Astrocyte (in vitro differentiated cells and primary cell): ENCODE measurements around the gene GPR26. TPM values are rescaled to one million over a fixed set of nuclear protein-coding genes. Genes with fewer than 3 reads are reported as not detected.
"Not testable (repeated sequence)": the region's sequence is repeated elsewhere in the genome, so short reads cannot be mapped to it uniquely, and the experiment has no call there.

Experiments used
- DNase-seq: peaks from one replicate; pipeline ENCODE4 v3.0.0-alpha.2; 2010; ENCODE audit warnings: low read depth
- FAIRE-seq: peaks from 2 replicates; lab custom pipeline; 2011; peaks lifted over from hg19 to GRCh38; lab: Jason Lieb, UNC
- H2AFZ ChIP-seq: 2 replicates; pipeline ENCODE4 v1.6.0; 2012; ENCODE audit warnings: low read depth, low read length, inconsistent platforms
- H3K27ac ChIP-seq: 2 replicates; pipeline ENCODE4 v1.5.1; 2011; ENCODE audit warnings: low read depth, low read length, inconsistent platforms
- H3K27me3 ChIP-seq: 2 replicates; pipeline ENCODE4 v1.6.0; 2011; ENCODE audit warnings: low read length, inconsistent platforms; ENCODE audit not compliant: insufficient read depth
- H3K36me3 ChIP-seq: 2 replicates; pipeline ENCODE4 v1.5.1; 2011; ENCODE audit warnings: low read length, inconsistent platforms; ENCODE audit not compliant: insufficient read depth
- H3K4me1 ChIP-seq: 2 replicates; pipeline ENCODE4 v1.5.1; 2011; ENCODE audit warnings: low read length, inconsistent platforms; ENCODE audit not compliant: insufficient read depth
- H3K4me2 ChIP-seq: 2 replicates; pipeline ENCODE4 v1.6.0; 2012; ENCODE audit warnings: low read length, inconsistent platforms
- H3K4me3 ChIP-seq: 2 replicates; pipeline ENCODE4 v1.5.1; 2011; ENCODE audit warnings: low read depth, mild to moderate bottlenecking, low read length, inconsistent platforms; ENCODE audit not compliant: insufficient read depth
- H3K79me2 ChIP-seq: 2 replicates; pipeline ENCODE4 v1.6.0; 2012; ENCODE audit warnings: mild to moderate bottlenecking, low read length, inconsistent platforms; ENCODE audit not compliant: insufficient read depth
- H3K9ac ChIP-seq: 2 replicates; pipeline ENCODE4 v1.6.0; 2012; ENCODE audit warnings: mild to moderate bottlenecking, low read length, inconsistent platforms
- H3K9me3 ChIP-seq: 2 replicates; pipeline ENCODE4 v1.5.1; 2012; ENCODE audit warnings: low read depth, mild to moderate bottlenecking, low read length, inconsistent platforms; ENCODE audit not compliant: insufficient read depth
- H4K20me1 ChIP-seq: 2 replicates; pipeline ENCODE4 v1.6.0; 2012; ENCODE audit warnings: low read length, inconsistent platforms; ENCODE audit not compliant: insufficient read depth
- H3K27ac Mint-ChIP-seq: one replicate; pipeline ENCODE4 v1.8.0; 2021; ENCODE audit warnings: mild to moderate bottlenecking, mixed read lengths; ENCODE audit not compliant: unreplicated experiment
- H3K27me3 Mint-ChIP-seq: one replicate; pipeline ENCODE4 v1.8.0; 2021; ENCODE audit warnings: low read depth, mixed read lengths; ENCODE audit not compliant: unreplicated experiment
- H3K36me3 Mint-ChIP-seq: one replicate; pipeline ENCODE4 v1.8.0; 2021; ENCODE audit warnings: low read depth, mixed read lengths; ENCODE audit not compliant: unreplicated experiment
- H3K4me1 Mint-ChIP-seq: one replicate; pipeline ENCODE4 v1.8.0; 2021; ENCODE audit warnings: low read depth, mixed read lengths; ENCODE audit not compliant: unreplicated experiment
- H3K4me3 Mint-ChIP-seq: one replicate; pipeline ENCODE4 v1.8.0; 2021; ENCODE audit warnings: mild to moderate bottlenecking, moderate library complexity, mixed read lengths; ENCODE audit not compliant: unreplicated experiment
- H3K9me3 Mint-ChIP-seq: one replicate; pipeline ENCODE4 v1.8.0; 2021; ENCODE audit warnings: mild to moderate bottlenecking, mixed read lengths; ENCODE audit not compliant: unreplicated experiment
- EZH2 ChIP-seq: IDR thresholded peaks from 2 replicates; pipeline ENCODE4 v1.6.1; 2012; ENCODE audit warnings: mild to moderate bottlenecking, low read length, inconsistent platforms; ENCODE audit not compliant: insufficient read depth
- total RNA-seq: library from RNA; stranded (reverse); gene quantifications from 2 replicates; pipeline ENCODE4 v1.2.1, GENCODE V29; 2021
- TF ChIP-seq, protein P1 (sequence below): IDR thresholded peaks from 2 replicates; pipeline ENCODE4 v1.5.1; 2011; ENCODE audit warnings: low read depth, mild to moderate bottlenecking, inconsistent platforms, low read length, moderate library complexity; ENCODE audit not compliant: insufficient read depth

GPR26 gene
- total RNA-seq, 1 donor from 2014 or later = 0.09 TPM

GRCh38 chr10:123726381-123726780, 60.2 kb downstream of the GPR26 start:
- H3K9ac ChIP-seq = no peak overlapping the region
- DNase-seq (no peak), FAIRE-seq (no peak)
- peaks cover 4% of the 10 kb centered on the region for H3K9me3 ChIP-seq
- no peak overlapping the region for H3K27ac Mint-ChIP-seq
- H3K4me2 ChIP-seq = no peak overlapping the region
- no peak overlapping the region for H2AFZ ChIP-seq
- peaks cover 54% of the 10 kb centered on the region for H3K27me3 Mint-ChIP-seq
- H4K20me1 ChIP-seq = no peaks in the 10 kb centered on the region
- no peaks in the 10 kb centered on the region for H3K4me1 Mint-ChIP-seq
- H3K27me3 ChIP-seq = no peaks in the 10 kb centered on the region
- H3K79me2 ChIP-seq = no peaks in the 10 kb centered on the region
- peaks cover 9% of the 10 kb centered on the region for H3K9me3 Mint-ChIP-seq
- no peaks in the 10 kb centered on the region for H3K36me3 ChIP-seq
- TF ChIP-seq, protein P1, sequence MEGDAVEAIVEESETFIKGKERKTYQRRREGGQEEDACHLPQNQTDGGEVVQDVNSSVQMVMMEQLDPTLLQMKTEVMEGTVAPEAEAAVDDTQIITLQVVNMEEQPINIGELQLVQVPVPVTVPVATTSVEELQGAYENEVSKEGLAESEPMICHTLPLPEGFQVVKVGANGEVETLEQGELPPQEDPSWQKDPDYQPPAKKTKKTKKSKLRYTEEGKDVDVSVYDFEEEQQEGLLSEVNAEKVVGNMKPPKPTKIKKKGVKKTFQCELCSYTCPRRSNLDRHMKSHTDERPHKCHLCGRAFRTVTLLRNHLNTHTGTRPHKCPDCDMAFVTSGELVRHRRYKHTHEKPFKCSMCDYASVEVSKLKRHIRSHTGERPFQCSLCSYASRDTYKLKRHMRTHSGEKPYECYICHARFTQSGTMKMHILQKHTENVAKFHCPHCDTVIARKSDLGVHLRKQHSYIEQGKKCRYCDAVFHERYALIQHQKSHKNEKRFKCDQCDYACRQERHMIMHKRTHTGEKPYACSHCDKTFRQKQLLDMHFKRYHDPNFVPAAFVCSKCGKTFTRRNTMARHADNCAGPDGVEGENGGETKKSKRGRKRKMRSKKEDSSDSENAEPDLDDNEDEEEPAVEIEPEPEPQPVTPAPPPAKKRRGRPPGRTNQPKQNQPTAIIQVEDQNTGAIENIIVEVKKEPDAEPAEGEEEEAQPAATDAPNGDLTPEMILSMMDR = no peak
- TF ChIP-seq EZH2 = no peak
- peaks cover 1% of the 10 kb centered on the region for H3K36me3 Mint-ChIP-seq
- H3K4me3 Mint-ChIP-seq = no peak overlapping the region
- H3K4me3 ChIP-seq = no peak overlapping the region
- no peaks in the 10 kb centered on the region for H3K4me1 ChIP-seq
- no peak overlapping the region for H3K27ac ChIP-seq

DNA sequence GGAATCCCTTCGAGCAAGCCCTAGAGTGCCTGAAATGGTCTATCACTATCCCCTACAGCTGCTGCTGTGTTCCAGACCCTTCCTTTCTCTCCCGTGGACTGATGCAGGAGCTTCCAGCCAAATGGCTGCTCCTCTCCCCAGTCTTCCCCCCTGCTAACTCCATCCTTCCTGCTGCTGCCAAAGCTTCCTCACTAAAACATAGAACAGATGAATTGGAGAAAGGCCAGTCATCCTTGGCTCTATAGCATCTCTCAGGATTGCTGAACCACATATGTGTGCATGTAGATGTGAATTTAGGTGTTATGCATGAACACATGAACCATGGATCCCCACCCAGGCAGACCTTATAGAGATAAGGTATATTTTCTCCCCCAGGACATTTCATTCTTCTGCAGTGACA, 60.7 kb downstream of the GPR26 start:
- Histone ChIP-seq H3K9me3 (peaks cover 4% of the 10 kb centered on the region), H2AFZ (no peak overlapping the region), H3K4me2 (no peak overlapping the region), H4K20me1 (no peaks in the 10 kb centered on the region), H3K9ac (no peak overlapping the region), H3K79me2 (no peaks in the 10 kb centered on the region), H3K4me1 (no peaks in the 10 kb centered on the region), H3K36me3 (no peaks in the 10 kb centered on the region), H3K27me3 (no peaks in the 10 kb centered on the region), H3K27ac (no peak overlapping the region), H3K4me3 (no peak overlapping the region)
- Mint-ChIP-seq H3K27ac (no peak overlapping the region), H3K36me3 (peaks cover 1% of the 10 kb centered on the region), H3K4me1 (no peaks in the 10 kb centered on the region), H3K9me3 (peaks cover 9% of the 10 kb centered on the region), H3K4me3 (no peak overlapping the region), H3K27me3 (peaks cover 50% of the 10 kb centered on the region)
- FAIRE-seq (no peak), DNase-seq (no peak)
- TF ChIP-seq, protein P1 = no peak
- TF ChIP-seq EZH2 = no peak

- no peak overlapping the region for H3K4me3 Mint-ChIP-seq
- Histone ChIP-seq H3K9me3 (peaks cover 4% of the 10 kb centered on the region), H3K4me1 (no peaks in the 10 kb centered on the region), H3K79me2 (no peaks in the 10 kb centered on the region), H3K9ac (no peak overlapping the region), H2AFZ (no peak overlapping the region), H3K4me3 (no peak overlapping the region), H3K36me3 (no peaks in the 10 kb centered on the region), H3K27ac (no peak overlapping the region), H3K27me3 (no peaks in the 10 kb centered on the region), H4K20me1 (no peaks in the 10 kb centered on the region), H3K4me2 (no peak overlapping the region)
- peaks cover 1% of the 10 kb centered on the region for H3K36me3 Mint-ChIP-seq
- no peaks in the 10 kb centered on the region for H3K4me1 Mint-ChIP-seq
- H3K9me3 Mint-ChIP-seq = peaks cover 9% of the 10 kb centered on the region
- H3K27ac Mint-ChIP-seq = no peak overlapping the region
- FAIRE-seq (no peak), DNase-seq (no peak)
- peaks cover 25% of the 10 kb centered on the region for H3K27me3 Mint-ChIP-seq
- TF ChIP-seq EZH2 = no peak
- TF ChIP-seq, protein P1 = no peak
Observed at GRCh38 chr10:123729523-123729922, 63.4 kb downstream of the GPR26 start.

DNA sequence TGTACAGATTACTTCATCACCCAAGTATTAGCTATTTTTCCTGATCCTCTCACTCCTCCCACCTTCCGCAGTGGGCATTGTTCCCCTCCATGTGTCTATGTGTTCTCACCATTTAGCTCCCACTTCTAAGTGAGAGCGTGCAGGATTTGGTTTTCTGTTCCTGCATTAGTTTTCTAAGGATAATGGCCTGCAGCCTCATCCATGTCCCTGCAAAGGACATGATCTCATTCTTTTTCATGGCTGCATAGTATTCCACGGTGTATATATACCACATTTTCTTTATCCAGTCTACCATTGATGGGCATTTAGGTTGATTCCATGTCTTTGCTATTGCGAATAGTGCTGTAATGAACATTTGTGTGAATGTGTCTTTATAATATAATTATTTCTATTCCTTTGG, 70.8 kb downstream of the GPR26 start:
- H4K20me1 ChIP-seq, H3K4me3 Mint-ChIP-seq, H3K4me3 ChIP-seq, H3K9ac ChIP-seq, H3K27ac Mint-ChIP-seq, H3K36me3 ChIP-seq, H3K9me3 Mint-ChIP-seq, H3K9me3 ChIP-seq, H3K4me1 Mint-ChIP-seq, H3K4me2 ChIP-seq, H2AFZ ChIP-seq, FAIRE-seq, H3K27ac ChIP-seq, H3K79me2 ChIP-seq, DNase-seq, H3K36me3 Mint-ChIP-seq, H3K4me1 ChIP-seq, H3K27me3 ChIP-seq: not testable (repeated sequence)
- peaks cover 21% of the 10 kb centered on the region for H3K27me3 Mint-ChIP-seq
